HepG2 (cell line): ENCODE data around the gene NEU4. TPM values are rescaled to one million over a fixed set of nuclear protein-coding genes. Genes with fewer than 3 reads are reported as not detected.

Experiments
- ADNP ChIP-seq: sonication (generic); formaldehyde crosslinking; IDR thresholded peaks from 2 replicates; pipeline ENCODE4 v1.4.0; 2020; ENCODE audit warnings: missing genetic modification reagents
- ATF7-NPFF ChIP-seq: sonication (generic); formaldehyde crosslinking; IDR thresholded peaks from 2 replicates; pipeline ENCODE4 v1.8.1; 2023; ENCODE audit warnings: mild to moderate bottlenecking, low read depth, missing genetic modification reagents, moderate library complexity
- BRCA1 ChIP-seq: sonication (generic); formaldehyde crosslinking; IDR thresholded peaks from 2 replicates; pipeline ENCODE4 v1.4.0; 2020; ENCODE audit warnings: missing genetic modification reagents
- CREBL2 ChIP-seq: sonication (generic); formaldehyde crosslinking; IDR thresholded peaks from 2 replicates; pipeline ENCODE4 v1.8.1; 2023; ENCODE audit warnings: missing genetic modification reagents, mild to moderate bottlenecking, borderline replicate concordance
- DNMT3B ChIP-seq: conservative IDR thresholded peaks from 2 replicates; pipeline ENCODE4 v1.6.1; 2016; ENCODE audit warnings: missing biosample characterization, control low read depth
- ETV6 ChIP-seq: sonication (generic); formaldehyde crosslinking; conservative IDR thresholded peaks from 2 replicates; pipeline ENCODE4 v1.4.0; 2020; ENCODE audit warnings: missing genetic modification reagents
- GLI4 ChIP-seq: sonication (generic); formaldehyde crosslinking; IDR thresholded peaks from 2 replicates; pipeline ENCODE4 v1.5.1; 2020; ENCODE audit warnings: missing genetic modification reagents, mild to moderate bottlenecking, moderate library complexity, borderline replicate concordance
- KAT8 ChIP-seq: IDR thresholded peaks from 2 replicates; pipeline ENCODE4 v1.6.1; 2016; ENCODE audit warnings: missing genetic modification reagents, missing compliant biosample characterization
- SIN3A ChIP-seq: IDR thresholded peaks from 2 replicates; pipeline ENCODE4 v1.6.1; 2011; ENCODE audit warnings: low read depth, mild to moderate bottlenecking, control low read depth, low read length, borderline replicate concordance
- ZNF121 ChIP-seq: sonication (generic); formaldehyde crosslinking; IDR thresholded peaks from 2 replicates; pipeline ENCODE4 v1.5.0; 2020; ENCODE audit warnings: mild to moderate bottlenecking, missing genetic modification reagents
- ZNF530 ChIP-seq: sonication (generic); formaldehyde crosslinking; IDR thresholded peaks from 2 replicates; pipeline ENCODE4 v1.5.0; 2020; ENCODE audit warnings: low read depth, mild to moderate bottlenecking, missing genetic modification reagents
- ZNF549 ChIP-seq: sonication (generic); formaldehyde crosslinking; IDR thresholded peaks from 2 replicates; pipeline ENCODE4 v1.5.0; 2020; ENCODE audit warnings: missing genetic modification reagents
- ZNF567 ChIP-seq: sonication (generic); formaldehyde crosslinking; IDR thresholded peaks from 2 replicates; pipeline ENCODE4 v1.8.1; 2023; ENCODE audit warnings: mild to moderate bottlenecking, missing genetic modification reagents, borderline replicate concordance
- ZNF768 ChIP-seq: sonication (generic); formaldehyde crosslinking; IDR thresholded peaks from 2 replicates; pipeline ENCODE4 v1.4.0; 2020; ENCODE audit warnings: missing genetic modification reagents
- polyA plus RNA-seq, 8 experiments: library from polyadenylated mRNA; depleted of rRNA in 3 of 8; stranded (reverse) in 7 of 8; unstranded in 1 of 8; fragments of >200 nt; fragmentation: Illumina TruSeq in 4 of 8; extraction: Trizol in 4 of 8; gene quantifications; 2 replicates each; pipeline versions ENCODE4 v1.2.1 to v1.2.3, GENCODE V29; 2011 to 2016; ENCODE audit warnings: low read depth in 4 of 8, missing spikeins in 1 of 8, mixed read lengths in 1 of 8; ENCODE audit not compliant: insufficient read depth in 1 of 8
- total RNA-seq, 5 experiments: library from RNA; depleted of rRNA; stranded (reverse); fragments of >200 nt; fragmentation: Illumina TruSeq; extraction: Trizol; gene quantifications; 2 replicates each; pipeline ENCODE4 v1.2.3, GENCODE V29; 2016; ENCODE audit warnings: low read depth in 1 of 5
- TF ChIP-seq, protein P1 (sequence below): sonication (generic); formaldehyde crosslinking; IDR thresholded peaks from 2 replicates; pipeline ENCODE4 v1.4.0; 2020; ENCODE audit warnings: mild to moderate bottlenecking, low read depth, missing genetic modification reagents
- TF ChIP-seq, protein P2 (sequence below): sonication (generic); IDR thresholded peaks from 2 replicates; pipeline ENCODE4 v1.6.1; 2016; ENCODE audit warnings: low read depth, borderline replicate concordance
- TF ChIP-seq, protein P3 (sequence below), 2 experiments: sonication (generic) in 1 of 2; formaldehyde crosslinking in 1 of 2; IDR thresholded peaks; 2 replicates each; pipeline versions ENCODE4 v1.6.1 to v1.9.0; 2014 to 2022; ENCODE audit warnings: antibody characterized with exemption in 1 of 2, borderline replicate concordance in 1 of 2, inconsistent platforms in 1 of 2, low read depth in 1 of 2, missing genetic modification reagents in 1 of 2
- TF ChIP-seq, protein P4 (sequence below): sonication (generic); formaldehyde crosslinking; IDR thresholded peaks from 2 replicates; pipeline ENCODE4 v1.5.1; 2020; ENCODE audit warnings: mild to moderate bottlenecking, missing genetic modification reagents, borderline replicate concordance

The NEU4 gene
- total and polyA plus RNA-seq, 2 of the 13 experiments (the other 11 are each of a cell fraction or from before 2014, with no cell fraction given): 53.5 to 107 TPM

GRCh38 chr2:241773511-241774418 lies 35.2 kb upstream of the NEU4 start (continued):
- TF ChIP-seq SIN3A (no peak), BRCA1 (peak; percentile 18; the same call in 1 of the 2 replicates), ETV6 (no peak; the same call in 1 of the 2 replicates), ATF7-NPFF (CRISPR knock-in tag) (peak; percentile 79), ADNP (CRISPR knock-in tag) (no peak), ZNF567 (CRISPR knock-in tag) (no peak), DNMT3B (CRISPR knock-in tag) (peak; percentile 84; the same call in 1 of the 2 replicates), CREBL2 (no peak), ZNF549 (CRISPR knock-in tag) (no peak), ZNF121 (CRISPR knock-in tag) (no peak), ZNF530 (no peak), KAT8 (CRISPR knock-in tag) (peak; percentile 76), ZNF768 (peak; percentile 69; the same call in 1 of the 2 replicates), GLI4 (no peak)
- TF ChIP-seq, protein P1, sequence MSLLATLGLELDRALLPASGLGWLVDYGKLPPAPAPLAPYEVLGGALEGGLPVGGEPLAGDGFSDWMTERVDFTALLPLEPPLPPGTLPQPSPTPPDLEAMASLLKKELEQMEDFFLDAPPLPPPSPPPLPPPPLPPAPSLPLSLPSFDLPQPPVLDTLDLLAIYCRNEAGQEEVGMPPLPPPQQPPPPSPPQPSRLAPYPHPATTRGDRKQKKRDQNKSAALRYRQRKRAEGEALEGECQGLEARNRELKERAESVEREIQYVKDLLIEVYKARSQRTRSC: no peak
- TF ChIP-seq, protein P2, sequence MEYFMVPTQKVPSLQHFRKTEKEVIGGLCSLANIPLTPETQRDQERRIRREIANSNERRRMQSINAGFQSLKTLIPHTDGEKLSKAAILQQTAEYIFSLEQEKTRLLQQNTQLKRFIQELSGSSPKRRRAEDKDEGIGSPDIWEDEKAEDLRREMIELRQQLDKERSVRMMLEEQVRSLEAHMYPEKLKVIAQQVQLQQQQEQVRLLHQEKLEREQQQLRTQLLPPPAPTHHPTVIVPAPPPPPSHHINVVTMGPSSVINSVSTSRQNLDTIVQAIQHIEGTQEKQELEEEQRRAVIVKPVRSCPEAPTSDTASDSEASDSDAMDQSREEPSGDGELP: peak; percentile 66; the same call in 1 of the 2 replicates
- TF ChIP-seq, protein P3, sequence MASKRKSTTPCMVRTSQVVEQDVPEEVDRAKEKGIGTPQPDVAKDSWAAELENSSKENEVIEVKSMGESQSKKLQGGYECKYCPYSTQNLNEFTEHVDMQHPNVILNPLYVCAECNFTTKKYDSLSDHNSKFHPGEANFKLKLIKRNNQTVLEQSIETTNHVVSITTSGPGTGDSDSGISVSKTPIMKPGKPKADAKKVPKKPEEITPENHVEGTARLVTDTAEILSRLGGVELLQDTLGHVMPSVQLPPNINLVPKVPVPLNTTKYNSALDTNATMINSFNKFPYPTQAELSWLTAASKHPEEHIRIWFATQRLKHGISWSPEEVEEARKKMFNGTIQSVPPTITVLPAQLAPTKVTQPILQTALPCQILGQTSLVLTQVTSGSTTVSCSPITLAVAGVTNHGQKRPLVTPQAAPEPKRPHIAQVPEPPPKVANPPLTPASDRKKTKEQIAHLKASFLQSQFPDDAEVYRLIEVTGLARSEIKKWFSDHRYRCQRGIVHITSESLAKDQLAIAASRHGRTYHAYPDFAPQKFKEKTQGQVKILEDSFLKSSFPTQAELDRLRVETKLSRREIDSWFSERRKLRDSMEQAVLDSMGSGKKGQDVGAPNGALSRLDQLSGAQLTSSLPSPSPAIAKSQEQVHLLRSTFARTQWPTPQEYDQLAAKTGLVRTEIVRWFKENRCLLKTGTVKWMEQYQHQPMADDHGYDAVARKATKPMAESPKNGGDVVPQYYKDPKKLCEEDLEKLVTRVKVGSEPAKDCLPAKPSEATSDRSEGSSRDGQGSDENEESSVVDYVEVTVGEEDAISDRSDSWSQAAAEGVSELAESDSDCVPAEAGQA (IDR thresholded peaks at IDR 0.05; ENCODE audit: low read depth): no peak
- TF ChIP-seq, protein P3 (CRISPR knock-in tag; IDR thresholded peaks at IDR 0.05; ENCODE audit: borderline replicate concordance): no peak
- TF ChIP-seq, protein P4, sequence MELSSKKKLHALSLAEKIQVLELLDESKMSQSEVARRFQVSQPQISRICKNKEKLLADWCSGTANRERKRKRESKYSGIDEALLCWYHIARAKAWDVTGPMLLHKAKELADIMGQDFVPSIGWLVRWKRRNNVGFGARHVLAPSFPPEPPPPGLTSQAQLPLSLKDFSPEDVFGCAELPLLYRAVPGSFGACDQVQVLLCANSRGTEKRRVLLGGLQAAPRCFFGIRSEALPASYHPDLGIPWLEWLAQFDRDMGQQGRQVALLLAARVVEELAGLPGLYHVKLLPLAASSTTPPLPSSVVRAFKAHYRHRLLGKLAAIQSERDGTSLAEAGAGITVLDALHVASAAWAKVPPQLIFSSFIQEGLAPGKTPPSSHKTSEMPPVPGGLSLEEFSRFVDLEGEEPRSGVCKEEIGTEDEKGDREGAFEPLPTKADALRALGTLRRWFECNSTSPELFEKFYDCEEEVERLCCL (CRISPR knock-in tag): no peak
